Central memory CD8-positive, alpha-beta T cell (primary cell): ENCODE data around the gene NAV2.

ENCODE experiments used
- ATAC-seq: fragments of 150-1000 bp; cut with Tn5 transposase; replicated peaks from 2 replicates; pipeline ENCODE4 v1.10.0; 2022; ENCODE audit warnings: mild to moderate bottlenecking, moderate FRiP score, moderate number of reproducible peaks; ENCODE audit not compliant: poor library complexity, severe bottlenecking; ENCODE audit errors: extremely low read depth
- DNase-seq, 2 donors: peaks; one replicate each; pipeline ENCODE4 v3.0.0; 2021; ENCODE audit warnings: low spot score in 2 of 2
- H3K27ac Mint-ChIP-seq: one replicate; pipeline ENCODE4 v1.8.0; 2022; ENCODE audit warnings: low read depth, mild to moderate bottlenecking, moderate library complexity, mixed read lengths
- H3K27me3 Mint-ChIP-seq: one replicate; pipeline ENCODE4 v1.8.0; 2022; ENCODE audit warnings: mixed read lengths
- H3K36me3 Mint-ChIP-seq: one replicate; pipeline ENCODE4 v1.8.0; 2022; ENCODE audit warnings: mild to moderate bottlenecking, moderate library complexity, mixed read lengths; ENCODE audit not compliant: insufficient read depth
- H3K4me1 Mint-ChIP-seq: one replicate; pipeline ENCODE4 v1.8.0; 2022; ENCODE audit warnings: mixed read lengths
- H3K4me3 Mint-ChIP-seq: one replicate; pipeline ENCODE4 v1.8.0; 2022; ENCODE audit warnings: mild to moderate bottlenecking, moderate library complexity, mixed read lengths
- H3K9me3 Mint-ChIP-seq: one replicate; pipeline ENCODE4 v1.8.0; 2022; ENCODE audit warnings: mixed read lengths

The NAV2 gene

GRCh38 chr11:20156280-20156875 is 443.7 kb downstream of the NAV2 start:
- peaks cover 14% of the 10 kb centered on the region for H3K36me3 Mint-ChIP-seq
- peaks cover 58% of the 10 kb centered on the region for H3K27me3 Mint-ChIP-seq
- peak overlapping the region; percentile 63 for H3K27ac Mint-ChIP-seq
- H3K9me3 Mint-ChIP-seq = no peaks in the 10 kb centered on the region
- H3K4me1 Mint-ChIP-seq = no peaks in the 10 kb centered on the region
- H3K4me3 Mint-ChIP-seq = peak overlapping the region; percentile 76
- DNase-seq (peak in 1 of 2 donors; percentile 37), ATAC-seq (peak; percentile 58)

GRCh38 chr11:20156876-20157613 is 444.4 kb downstream of the NAV2 start:
- peaks cover 18% of the 10 kb centered on the region for H3K36me3 Mint-ChIP-seq
- DNase-seq (no peak), ATAC-seq (peak; percentile 66)
- H3K9me3 Mint-ChIP-seq = no peaks in the 10 kb centered on the region
- no peak overlapping the region for H3K27ac Mint-ChIP-seq
- H3K4me1 Mint-ChIP-seq = no peaks in the 10 kb centered on the region
- H3K27me3 Mint-ChIP-seq = peaks cover 64% of the 10 kb centered on the region
- H3K4me3 Mint-ChIP-seq = peak overlapping the region; percentile 76

- Mint-ChIP-seq H3K27ac (no peak overlapping the region), H3K9me3 (no peaks in the 10 kb centered on the region), H3K4me1 (peaks cover 4% of the 10 kb centered on the region), H3K4me3 (peak overlapping the region; percentile 76), H3K36me3 (peaks cover 18% of the 10 kb centered on the region), H3K27me3 (peaks cover 71% of the 10 kb centered on the region)
- ATAC-seq (no peak), DNase-seq (no peak)
These were observed 445.1 kb downstream of the NAV2 start for GRCh38 chr11:20157728-20158127.

- Mint-ChIP-seq H3K4me1 (peaks cover 13% of the 10 kb centered on the region), H3K27ac (peak overlapping the region; percentile 76), H3K27me3 (peaks cover 81% of the 10 kb centered on the region), H3K4me3 (no peak overlapping the region), H3K36me3 (peaks cover 18% of the 10 kb centered on the region), H3K9me3 (no peaks in the 10 kb centered on the region)
- no peak for ATAC-seq
- no peak for DNase-seq
These were observed 446.1 kb downstream of the NAV2 start for GRCh38 chr11:20158597-20159257.

GRCh38 chr11:20159466-20160381 is 447.1 kb downstream of the NAV2 start:
- Mint-ChIP-seq H3K27me3 (peaks cover 91% of the 10 kb centered on the region), H3K9me3 (no peaks in the 10 kb centered on the region), H3K4me1 (peaks cover 13% of the 10 kb centered on the region), H3K27ac (no peak overlapping the region), H3K36me3 (peaks cover 18% of the 10 kb centered on the region), H3K4me3 (no peak overlapping the region)
- ATAC-seq (no peak), DNase-seq (no peak)

- Mint-ChIP-seq H3K9me3 (no peaks in the 10 kb centered on the region), H3K4me1 (peaks cover 13% of the 10 kb centered on the region), H3K4me3 (no peak within 1 kb of the TSS), H3K27me3 (peaks cover 94% of the 10 kb centered on the region), H3K27ac (no peak within 1 kb of the TSS), H3K36me3 (peaks cover 18% of the 10 kb centered on the region)
- DNase-seq (no peak), ATAC-seq (no peak)
These were observed 448.0 kb downstream of the NAV2 start, which contains the start of gene DBX1 for GRCh38 chr11:20160425-20161229. DBX1 (minus strand) TSS chr11:20160475; CDS start chr11:20160324, 151 bp downstream.

- Mint-ChIP-seq H3K36me3 (peaks cover 18% of the 10 kb centered on the region), H3K27me3 (peaks cover 94% of the 10 kb centered on the region), H3K4me3 (no peak overlapping the region), H3K9me3 (no peaks in the 10 kb centered on the region), H3K4me1 (peaks cover 13% of the 10 kb centered on the region), H3K27ac (no peak overlapping the region)
- ATAC-seq = no peak
- no peak for DNase-seq
These were observed 448.7 kb downstream of the NAV2 start for GRCh38 chr11:20161230-20161918.

GRCh38 chr11:20161923-20162744 is 449.5 kb downstream of the NAV2 start:
- H3K36me3 Mint-ChIP-seq = peaks cover 15% of the 10 kb centered on the region
- ATAC-seq = no peak
- no peak for DNase-seq
- peak overlapping the region; percentile 62 for H3K4me3 Mint-ChIP-seq
- peaks cover 13% of the 10 kb centered on the region for H3K4me1 Mint-ChIP-seq
- H3K27ac Mint-ChIP-seq = no peak overlapping the region
- no peaks in the 10 kb centered on the region for H3K9me3 Mint-ChIP-seq
- peaks cover 100% of the 10 kb centered on the region for H3K27me3 Mint-ChIP-seq

- Mint-ChIP-seq H3K4me3 (peak overlapping the region; percentile 62), H3K4me1 (peaks cover 13% of the 10 kb centered on the region), H3K9me3 (no peaks in the 10 kb centered on the region), H3K27ac (no peak overlapping the region), H3K27me3 (peaks cover 100% of the 10 kb centered on the region), H3K36me3 (peaks cover 11% of the 10 kb centered on the region)
- DNase-seq (no peak), ATAC-seq (no peak)
These were observed 450.5 kb downstream of the NAV2 start for GRCh38 chr11:20162824-20163782.
